ENCODE data around the gene GP1BA. TPM values are rescaled to one million over a fixed set of nuclear protein-coding genes. Genes with fewer than 3 reads are reported as not detected.
A peak's percentile ranks its signal among the peaks of the same experiment; 100 is the strongest.

Gene GP1BA
- total RNA-seq, 4 donors from 2014 or later = not detected

DNA sequence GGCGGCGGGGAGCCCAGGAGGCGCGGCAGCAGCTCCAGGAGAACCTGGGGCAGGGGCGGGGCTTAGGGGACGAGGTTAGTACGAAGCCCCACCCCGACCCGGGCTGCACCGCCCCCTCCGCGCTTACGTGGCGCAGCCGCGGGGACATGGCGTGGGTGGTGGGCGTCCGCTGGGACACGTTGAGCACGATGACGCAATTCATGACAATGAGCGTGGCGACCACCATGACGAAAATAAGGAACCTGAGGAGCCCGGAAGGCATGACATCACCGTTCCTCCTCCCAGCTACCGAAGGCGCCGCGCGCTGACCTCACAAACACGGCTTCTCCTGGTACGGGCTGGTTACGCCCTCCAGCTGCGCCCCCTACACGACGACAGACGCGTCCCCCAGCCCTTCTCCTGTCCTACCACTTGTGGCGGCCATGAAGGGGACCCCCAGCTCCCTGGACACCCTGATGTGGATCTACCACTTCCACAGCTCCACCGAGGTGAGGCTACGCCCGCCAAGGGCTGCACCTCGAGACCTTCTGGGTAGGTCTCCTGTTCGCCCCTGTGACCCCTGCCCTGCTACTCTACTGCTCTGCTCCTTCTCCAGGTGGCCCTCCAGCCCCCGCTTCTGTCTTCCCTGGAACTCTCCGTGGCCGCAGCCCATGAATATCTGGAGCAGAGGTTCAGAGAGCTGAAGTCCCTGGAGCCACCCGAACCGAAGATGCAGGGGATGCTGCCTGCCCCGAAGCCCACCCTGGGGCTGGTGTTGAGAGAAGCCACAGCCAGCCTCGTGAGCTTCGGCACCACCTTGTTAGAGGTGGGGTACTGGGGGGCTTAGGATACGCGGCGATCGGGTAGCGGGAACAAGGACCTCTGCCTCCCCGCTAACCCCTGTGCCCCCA is 32.5 kb upstream of the GP1BA start, which contains the start of gene C17orf107:
Gene C17orf107, plus strand, starts transcription at position 196 of the 890 bp plus-strand sequence. Its CDS starts 227 bp downstream, at position 423.
- TF ChIP-seq EP300 (IDR thresholded peaks at IDR 0.05) = no peak
- TF ChIP-seq POLR2AphosphoS5 (IDR thresholded peaks at IDR 0.05) = peak in 1 of 3 donors; percentile 41
- TF ChIP-seq, protein P1, sequence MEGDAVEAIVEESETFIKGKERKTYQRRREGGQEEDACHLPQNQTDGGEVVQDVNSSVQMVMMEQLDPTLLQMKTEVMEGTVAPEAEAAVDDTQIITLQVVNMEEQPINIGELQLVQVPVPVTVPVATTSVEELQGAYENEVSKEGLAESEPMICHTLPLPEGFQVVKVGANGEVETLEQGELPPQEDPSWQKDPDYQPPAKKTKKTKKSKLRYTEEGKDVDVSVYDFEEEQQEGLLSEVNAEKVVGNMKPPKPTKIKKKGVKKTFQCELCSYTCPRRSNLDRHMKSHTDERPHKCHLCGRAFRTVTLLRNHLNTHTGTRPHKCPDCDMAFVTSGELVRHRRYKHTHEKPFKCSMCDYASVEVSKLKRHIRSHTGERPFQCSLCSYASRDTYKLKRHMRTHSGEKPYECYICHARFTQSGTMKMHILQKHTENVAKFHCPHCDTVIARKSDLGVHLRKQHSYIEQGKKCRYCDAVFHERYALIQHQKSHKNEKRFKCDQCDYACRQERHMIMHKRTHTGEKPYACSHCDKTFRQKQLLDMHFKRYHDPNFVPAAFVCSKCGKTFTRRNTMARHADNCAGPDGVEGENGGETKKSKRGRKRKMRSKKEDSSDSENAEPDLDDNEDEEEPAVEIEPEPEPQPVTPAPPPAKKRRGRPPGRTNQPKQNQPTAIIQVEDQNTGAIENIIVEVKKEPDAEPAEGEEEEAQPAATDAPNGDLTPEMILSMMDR (IDR thresholded peaks at IDR 0.05) = no peak
- peak in 1 of 2 donors; percentile 48 for TF ChIP-seq POLR2A (IDR thresholded peaks at IDR 0.05)
- no peaks in the 10 kb centered on the region for H3K9me3 ChIP-seq
- peak within 1 kb of the TSS; percentile 63 for H3K4me3 ChIP-seq
- H3K27ac ChIP-seq = peak within 1 kb of the TSS; percentile 55
- WGBS = 9% methylated on average over 40 of the region's 60 CpGs
- DNase-seq (ENCODE audit: low spot score in 2 of 2) = peak; percentile 94 to 95
- peaks cover 28% of the 10 kb centered on the region for H3K36me3 ChIP-seq
- H3K27me3 ChIP-seq = no peaks in the 10 kb centered on the region
- peaks cover 45% of the 10 kb centered on the region for H3K4me1 ChIP-seq

DNA sequence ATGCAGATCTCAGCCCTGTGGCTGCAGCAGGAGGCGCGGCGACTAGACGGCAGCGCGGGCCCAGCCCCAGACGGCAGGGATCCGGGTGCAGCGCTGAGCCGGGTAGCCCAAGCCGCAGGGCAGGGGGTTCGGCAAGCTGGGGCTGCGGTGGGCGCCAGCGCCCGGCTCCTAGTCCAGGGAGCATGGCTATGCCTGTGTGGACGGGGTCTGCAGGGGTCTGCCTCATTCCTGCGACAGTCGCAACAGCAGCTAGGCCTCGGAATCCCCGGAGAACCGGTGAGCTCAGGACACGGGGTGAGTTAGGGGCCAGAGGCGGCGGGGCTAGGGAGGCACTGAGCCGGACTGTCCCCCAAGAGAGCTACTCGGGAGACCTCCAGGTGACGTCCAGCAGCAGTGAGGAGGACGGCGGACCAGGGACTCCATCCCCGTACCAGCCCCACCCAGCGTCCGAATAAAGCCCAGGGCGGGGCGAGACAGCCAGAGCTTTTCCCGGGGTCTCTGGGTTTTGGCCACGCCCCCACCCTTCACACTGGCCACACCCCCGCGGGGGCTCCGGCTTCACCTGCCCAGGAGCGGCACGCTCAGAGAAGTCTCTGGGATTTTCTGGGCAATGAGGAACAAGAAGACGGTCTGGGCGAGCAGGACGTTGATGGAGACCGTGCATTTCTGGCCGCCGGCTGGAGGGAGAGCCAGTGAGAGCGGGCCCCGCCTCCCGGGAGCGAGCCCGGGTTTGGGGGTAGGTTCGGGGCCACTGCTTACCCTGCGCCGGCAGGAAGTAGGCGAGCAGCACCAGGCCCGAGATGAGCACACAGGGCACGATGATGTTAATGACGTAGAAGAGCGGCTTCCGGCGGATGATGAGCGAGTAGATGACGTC is 31.6 kb upstream of the GP1BA start:
- Histone ChIP-seq H3K27ac (no peak overlapping the region), H3K36me3 (peaks cover 19% of the 10 kb centered on the region), H3K4me1 (peaks cover 45% of the 10 kb centered on the region), H3K4me3 (peak overlapping the region; percentile 63), H3K9me3 (no peaks in the 10 kb centered on the region), H3K27me3 (no peaks in the 10 kb centered on the region)
- peak in 1 of 2 donors; percentile 74 for DNase-seq (ENCODE audit: low spot score in 2 of 2)
- TF ChIP-seq, protein P1 (IDR thresholded peaks at IDR 0.05) = no peak
- no peak for TF ChIP-seq POLR2AphosphoS5 (IDR thresholded peaks at IDR 0.05)
- TF ChIP-seq EP300 (IDR thresholded peaks at IDR 0.05) = no peak
- TF ChIP-seq POLR2A (IDR thresholded peaks at IDR 0.05) = no peak
- 55% methylated on average over 48 of the region's 65 CpGs for WGBS

DNA sequence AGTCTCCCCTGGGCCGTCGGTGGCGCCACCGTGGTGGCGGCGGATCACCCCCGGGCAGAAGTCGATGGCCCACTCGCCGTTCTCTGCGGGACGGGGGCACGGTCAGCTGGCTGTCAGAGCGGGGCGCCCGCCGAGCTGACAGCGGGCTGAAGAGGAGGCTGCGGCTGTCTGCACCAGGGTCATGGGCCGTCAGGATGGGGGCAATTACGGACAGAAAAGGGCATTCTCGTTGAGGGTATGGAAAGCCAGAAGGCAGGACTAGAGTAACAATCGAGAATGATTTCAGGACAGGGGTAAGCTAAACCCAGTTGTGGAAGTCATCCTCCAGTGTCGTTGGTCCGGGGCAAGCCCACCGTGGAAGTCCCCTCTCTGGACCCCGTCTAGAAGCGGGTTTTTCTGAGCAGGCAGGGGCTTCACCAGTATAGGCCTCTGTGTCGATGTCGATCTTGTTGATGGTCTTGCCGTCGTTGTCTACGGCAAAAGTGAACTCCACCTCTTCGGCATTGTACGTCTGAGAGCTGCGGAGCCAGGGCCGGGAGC is 30.9 kb upstream of the GP1BA start:
- peak in 1 of 2 donors; percentile 57 for DNase-seq (ENCODE audit: low spot score in 2 of 2)
- H3K9me3 ChIP-seq = no peaks in the 10 kb centered on the region
- H3K36me3 ChIP-seq = peaks cover 12% of the 10 kb centered on the region
- 81% methylated on average over 37 of the region's 37 CpGs for WGBS
- no peak for TF ChIP-seq POLR2AphosphoS5 (IDR thresholded peaks at IDR 0.05)
- TF ChIP-seq POLR2A (IDR thresholded peaks at IDR 0.05) = peak in 1 of 2 donors; percentile 14
- H3K27me3 ChIP-seq = no peaks in the 10 kb centered on the region
- H3K4me1 ChIP-seq = peaks cover 45% of the 10 kb centered on the region
- H3K27ac ChIP-seq = peak overlapping the region; percentile 24
- H3K4me3 ChIP-seq = peak overlapping the region; percentile 63

- DNase-seq (ENCODE audit: low spot score in 2 of 2) = peak in 1 of 2 donors; percentile 75
- peak overlapping the region; percentile 63 for H3K4me3 ChIP-seq
- TF ChIP-seq EP300 (IDR thresholded peaks at IDR 0.05) (no peak), POLR2AphosphoS5 (IDR thresholded peaks at IDR 0.05) (no peak), POLR2A (IDR thresholded peaks at IDR 0.05) (peak in 1 of 2 donors; percentile 12)
- TF ChIP-seq, protein P1 (IDR thresholded peaks at IDR 0.05) = no peak
- WGBS = 63% methylated on average over 25 of the region's 48 CpGs
- peaks cover 45% of the 10 kb centered on the region for H3K4me1 ChIP-seq
- H3K27me3 ChIP-seq = no peaks in the 10 kb centered on the region
- H3K9me3 ChIP-seq = no peaks in the 10 kb centered on the region
- H3K27ac ChIP-seq = peak overlapping the region; percentile 42
- peaks cover 5% of the 10 kb centered on the region for H3K36me3 ChIP-seq
These were observed 30.3 kb upstream of the GP1BA start for GRCh38 chr17:4901648-4902344.

DNA sequence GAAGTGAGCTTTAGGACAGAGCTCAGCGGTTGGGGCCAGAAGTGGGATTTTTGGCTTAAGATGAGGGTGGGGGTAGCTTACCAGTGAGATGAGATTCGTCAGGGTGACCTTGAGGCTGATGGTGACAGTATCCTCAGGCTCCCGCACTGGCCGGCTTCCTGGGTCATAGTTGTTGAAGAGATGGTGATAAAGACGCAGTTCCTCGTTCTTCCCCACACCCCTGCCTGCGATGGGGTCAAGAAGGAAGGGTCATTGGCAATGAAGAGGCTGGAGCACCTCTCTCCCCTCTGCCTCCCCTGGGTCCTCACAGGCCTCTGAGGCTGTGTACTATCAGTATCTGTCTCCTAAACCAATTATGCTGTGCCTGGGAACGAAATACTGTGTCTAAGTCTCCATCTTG is 29.5 kb upstream of the GP1BA start:
- Histone ChIP-seq H3K27me3 (no peaks in the 10 kb centered on the region), H3K27ac (peak overlapping the region; percentile 42), H3K4me1 (peaks cover 45% of the 10 kb centered on the region), H3K9me3 (no peaks in the 10 kb centered on the region), H3K4me3 (no peak overlapping the region), H3K36me3 (no peaks in the 10 kb centered on the region)
- TF ChIP-seq POLR2AphosphoS5 (IDR thresholded peaks at IDR 0.05) = no peak
- TF ChIP-seq POLR2A (IDR thresholded peaks at IDR 0.05) = no peak
- TF ChIP-seq EP300 (IDR thresholded peaks at IDR 0.05) = no peak
- TF ChIP-seq, protein P1 (IDR thresholded peaks at IDR 0.05) = no peak
- no peak for DNase-seq (ENCODE audit: low spot score in 2 of 2)
- WGBS = 75% methylated on average over 7 of the region's 8 CpGs

Measured in suprapubic skin (tissue), 4 donors.